SH-SY5Y (cell line): ENCODE results near the gene CEMIP.

Experiments used
- GATA2 ChIP-seq: IDR thresholded peaks from 2 replicates; pipeline ENCODE4 v1.6.1; 2011; ENCODE audit warnings: mild to moderate bottlenecking, low read depth, low read length
- GATA3 ChIP-seq: IDR thresholded peaks from 2 replicates; pipeline ENCODE4 v1.6.1; 2011; ENCODE audit warnings: low read depth, mild to moderate bottlenecking, low read length, moderate library complexity

GRCh38 chr15:80854104-80854503, 74.9 kb downstream of the CEMIP start:
- TF ChIP-seq GATA2 (no peak), GATA3 (no peak)
